GM12891 (cell line): ENCODE measurements around the gene COMMD9.

ENCODE experiments used
- POLR2A ChIP-seq: IDR thresholded peaks from 2 replicates; pipeline ENCODE4 v1.6.1; 2011; ENCODE audit warnings: low read depth, low read length, control low read depth
- POLR2AphosphoS5 ChIP-seq: IDR thresholded peaks from 2 replicates; pipeline ENCODE4 v1.6.1; 2011; ENCODE audit warnings: low read depth, low read length, control low read depth
- TAF1 ChIP-seq: IDR thresholded peaks from 2 replicates; pipeline ENCODE4 v1.6.1; 2011; ENCODE audit warnings: low read depth, low read length, control low read depth

GRCh38 chr11:36266767-36267166 is 22.5 kb downstream of the COMMD9 start:
- TF ChIP-seq POLR2A (no peak), POLR2AphosphoS5 (no peak), TAF1 (no peak)
